Adipocyte (in vitro differentiated cells): Measurements from ENCODE around the gene DDR1.
"Not testable (repeated sequence)": the region's sequence is repeated elsewhere in the genome, so short reads cannot be mapped to it uniquely, and the experiment has no call there.

Source experiments
- DNase-seq: peaks from one replicate; pipeline ENCODE4 v3.0.0-alpha.2; 2015; ENCODE audit warnings: low read depth
- H3K27me3 ChIP-seq: replicated peaks from 2 replicates; pipeline ENCODE4 v1.7.0; 2013; ENCODE audit warnings: mild to moderate bottlenecking, low read length, moderate library complexity; ENCODE audit not compliant: control insufficient read depth, insufficient read depth
- H3K36me3 ChIP-seq: 2 replicates; pipeline ENCODE4 v1.7.0; 2013; ENCODE audit warnings: low read length, mild to moderate bottlenecking, moderate library complexity; ENCODE audit not compliant: control insufficient read depth, insufficient read depth, severe bottlenecking
- H3K4me1 ChIP-seq: 2 replicates; pipeline ENCODE4 v1.7.0; 2013; ENCODE audit warnings: mild to moderate bottlenecking, low read length, moderate library complexity; ENCODE audit not compliant: control insufficient read depth, insufficient read depth
- H3K4me3 ChIP-seq: 2 replicates; pipeline ENCODE4 v1.7.0; 2013; ENCODE audit warnings: mild to moderate bottlenecking, low read length, moderate library complexity
- H3K9ac ChIP-seq: 2 replicates; pipeline ENCODE4 v1.7.0; 2013; ENCODE audit warnings: mild to moderate bottlenecking, low read length, moderate library complexity
- H3K9me3 ChIP-seq: 2 replicates; pipeline ENCODE4 v1.7.0; 2013; ENCODE audit warnings: mild to moderate bottlenecking, low read length, moderate library complexity; ENCODE audit not compliant: control insufficient read depth

DDR1 gene

DNA sequence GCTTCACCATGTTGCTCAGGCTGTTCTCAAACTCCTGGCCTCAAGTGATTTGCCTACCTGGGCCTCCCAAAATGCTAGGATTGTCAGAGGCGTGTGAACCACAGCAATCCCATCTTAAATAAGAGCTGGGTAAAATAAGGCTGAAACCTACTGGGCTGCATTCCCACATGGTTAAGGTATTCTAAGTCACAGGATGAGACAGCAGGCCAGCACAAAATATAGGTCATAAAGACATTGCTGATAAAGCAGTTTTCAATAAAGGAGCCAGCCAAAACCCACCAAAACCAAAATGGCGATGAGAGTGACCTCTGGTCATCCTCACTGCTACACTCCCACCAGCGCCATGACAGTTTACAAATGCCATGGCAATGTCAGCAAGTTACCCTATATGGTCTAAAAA, 10.5 kb upstream of the DDR1 start:
- not testable (repeated sequence) for H3K9ac ChIP-seq, DNase-seq, H3K4me3 ChIP-seq, H3K27me3 ChIP-seq, H3K36me3 ChIP-seq
- Histone ChIP-seq H3K9me3 (peaks cover 42% of the 10 kb centered on the region), H3K4me1 (peaks cover 32% of the 10 kb centered on the region)

DNA sequence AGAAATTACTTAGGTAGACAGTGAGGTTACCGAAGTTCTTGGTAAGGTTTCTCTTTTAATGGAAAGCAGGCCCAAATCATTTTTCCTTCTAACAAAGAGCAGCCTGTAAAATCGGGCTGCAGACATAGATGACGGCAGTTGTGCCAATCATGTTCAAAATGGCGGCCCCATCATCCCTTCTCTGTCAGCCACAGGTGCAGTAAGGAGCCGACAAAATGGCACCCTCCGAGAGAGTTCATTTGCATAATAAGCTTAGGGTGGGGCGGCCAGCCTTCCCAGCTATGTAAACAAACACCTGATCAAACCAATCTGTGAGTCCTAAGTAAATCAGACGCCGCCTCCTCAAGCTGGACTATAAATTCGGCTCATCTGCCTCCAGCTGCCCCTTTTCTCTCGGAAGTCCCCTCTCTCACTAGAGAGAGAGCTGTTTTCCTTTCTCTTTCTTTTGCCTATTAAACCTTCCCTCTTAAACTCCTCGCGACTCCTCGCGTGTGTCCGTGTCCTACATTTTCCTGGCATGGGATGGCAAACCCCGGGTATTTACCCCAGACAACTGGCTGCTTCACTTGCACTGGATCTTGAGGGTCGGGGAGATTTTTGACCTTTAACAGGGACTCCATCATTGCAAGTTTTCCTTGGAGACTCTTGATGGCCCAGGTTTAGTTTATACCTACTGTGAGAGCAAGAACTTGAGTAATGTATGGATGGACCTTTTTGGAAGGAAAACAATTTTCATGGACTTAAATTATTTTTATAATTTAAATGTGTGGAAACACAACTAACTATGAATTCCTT, 8.9 kb upstream of the DDR1 start:
- H3K36me3 ChIP-seq = no peaks in the 10 kb centered on the region
- H3K4me3 ChIP-seq = no peak overlapping the region
- peaks cover 30% of the 10 kb centered on the region for H3K9me3 ChIP-seq
- DNase-seq = no peak
- no peaks in the 10 kb centered on the region for H3K27me3 ChIP-seq
- no peak overlapping the region for H3K9ac ChIP-seq
- H3K4me1 ChIP-seq = peaks cover 32% of the 10 kb centered on the region

GRCh38 chr6:30876039-30876730, 8.1 kb upstream of the DDR1 start:
- Histone ChIP-seq H3K27me3 (no peaks in the 10 kb centered on the region), H3K4me3 (no peak overlapping the region), H3K9me3 (peaks cover 23% of the 10 kb centered on the region), H3K36me3 (no peaks in the 10 kb centered on the region), H3K4me1 (peaks cover 32% of the 10 kb centered on the region), H3K9ac (no peak overlapping the region)
- DNase-seq = peak; percentile 67

DNA sequence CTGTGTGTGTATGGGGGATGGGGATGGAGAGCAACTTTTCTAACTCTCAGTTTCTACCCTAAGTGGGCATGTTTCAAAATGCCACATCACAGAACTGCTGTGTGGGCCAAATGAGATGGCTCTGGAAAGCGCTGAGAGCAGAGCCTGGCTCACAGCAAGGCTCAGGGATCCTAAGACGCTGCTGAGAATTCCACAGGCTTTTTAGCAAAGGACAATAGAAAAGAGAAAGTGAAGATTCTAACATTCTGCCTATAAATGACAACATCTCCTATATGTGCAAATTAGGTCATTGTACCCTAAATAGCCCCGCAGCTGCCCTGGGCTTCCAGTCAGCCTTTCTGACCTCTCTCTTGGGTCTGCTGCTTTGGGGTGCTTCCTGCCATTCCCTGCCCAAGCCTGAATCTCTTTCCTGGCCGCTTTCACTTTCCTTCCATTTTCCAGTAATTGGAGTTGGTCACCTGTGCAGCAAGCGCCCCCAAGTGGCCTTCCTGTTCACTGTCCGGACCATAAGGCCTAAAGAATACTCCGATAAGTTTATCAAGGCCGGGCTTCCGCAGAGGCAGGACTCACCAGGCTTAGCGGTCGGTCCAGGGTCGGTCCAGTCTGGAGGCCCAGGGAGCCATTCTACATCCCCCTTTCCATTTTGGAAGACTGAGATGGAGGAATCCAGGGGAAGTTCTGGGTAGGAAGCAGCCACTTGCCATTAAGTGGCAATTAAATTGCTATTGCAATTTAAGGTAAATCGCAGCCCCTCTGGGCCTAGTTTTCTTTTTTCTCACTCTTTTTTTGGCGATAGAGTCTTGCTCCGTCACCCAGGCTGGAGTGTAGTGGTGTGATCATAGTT, 6.7 kb upstream of the DDR1 start:
- no peaks in the 10 kb centered on the region for H3K27me3 ChIP-seq
- H3K4me3 ChIP-seq = peak overlapping the region; percentile 71
- H3K9me3 ChIP-seq = peaks cover 9% of the 10 kb centered on the region
- H3K9ac ChIP-seq = peak overlapping the region; percentile 80
- no peaks in the 10 kb centered on the region for H3K36me3 ChIP-seq
- DNase-seq = peak; percentile 97
- peaks cover 35% of the 10 kb centered on the region for H3K4me1 ChIP-seq

DNA sequence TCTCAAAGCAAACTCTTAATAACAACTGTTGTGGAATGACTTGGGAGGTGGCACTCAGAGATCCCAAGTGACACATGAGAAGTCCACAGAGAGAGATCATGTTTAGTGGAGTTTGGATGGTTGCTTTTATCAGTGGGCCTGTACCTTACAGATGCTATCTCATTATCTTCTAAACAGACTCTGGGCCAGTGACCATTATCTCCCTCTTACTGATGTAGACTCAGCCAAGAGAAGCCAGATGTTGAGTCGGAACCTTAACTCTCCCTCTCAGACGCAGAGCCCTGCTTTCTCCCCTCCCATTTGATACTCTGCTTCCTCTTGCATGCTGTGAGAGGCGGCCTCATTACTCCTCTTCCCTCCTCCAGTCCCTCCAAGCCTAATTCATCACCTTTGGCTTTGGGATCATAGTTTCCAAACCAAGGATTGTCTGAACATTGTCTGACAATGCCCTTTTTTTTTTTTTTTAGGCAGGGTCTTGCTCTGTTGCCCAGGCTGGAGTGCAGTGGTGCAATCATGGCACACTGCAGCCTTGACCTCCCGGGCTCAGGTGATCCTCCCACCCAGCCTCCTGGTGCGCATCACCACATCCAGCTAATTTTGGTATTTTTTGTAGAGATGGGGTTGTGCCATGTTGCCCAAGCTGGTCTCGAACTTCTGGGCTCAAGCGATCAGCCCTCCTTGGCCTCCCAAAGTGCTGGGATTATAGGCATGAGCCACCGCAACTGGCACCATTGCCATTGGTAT, 4.5 kb upstream of the DDR1 start:
- Histone ChIP-seq H3K9ac (no peak overlapping the region), H3K36me3 (no peaks in the 10 kb centered on the region), H3K4me1 (peaks cover 46% of the 10 kb centered on the region), H3K27me3 (no peaks in the 10 kb centered on the region), H3K9me3 (no peaks in the 10 kb centered on the region), H3K4me3 (no peak overlapping the region)
- no peak for DNase-seq

DNA sequence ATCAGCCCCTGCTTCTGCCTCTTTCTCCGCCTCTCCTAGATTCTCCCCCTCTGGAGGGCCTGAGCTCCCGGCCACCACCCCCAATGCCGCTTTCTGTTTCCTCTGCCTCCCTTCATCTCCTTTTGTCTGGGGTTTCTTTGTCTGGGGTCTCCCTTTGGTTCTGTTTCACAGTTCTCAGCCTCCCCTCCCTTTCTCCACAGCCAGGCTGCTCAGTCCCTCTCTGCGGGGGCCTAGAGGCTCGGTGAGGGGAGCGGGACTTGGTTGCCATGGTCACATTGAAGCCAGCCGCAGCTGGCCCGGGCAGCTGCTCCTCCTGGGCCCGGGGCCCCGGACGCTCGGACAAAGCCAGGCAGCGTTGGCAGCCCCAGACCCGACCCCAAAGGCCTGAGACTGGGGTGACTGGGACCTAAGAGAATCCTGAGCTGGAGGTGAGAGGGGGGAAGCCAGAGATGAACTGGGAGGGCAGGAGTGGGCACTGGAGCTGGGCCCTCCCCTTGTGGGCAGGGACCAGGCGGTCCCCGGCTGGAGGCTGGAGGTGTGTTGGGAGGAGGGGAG, 3.5 kb upstream of the DDR1 start:
- H3K36me3 ChIP-seq = no peaks in the 10 kb centered on the region
- H3K27me3 ChIP-seq = no peaks in the 10 kb centered on the region
- H3K9me3 ChIP-seq = no peaks in the 10 kb centered on the region
- peaks cover 53% of the 10 kb centered on the region for H3K4me1 ChIP-seq
- no peak overlapping the region for H3K9ac ChIP-seq
- no peak overlapping the region for H3K4me3 ChIP-seq
- no peak for DNase-seq

- Histone ChIP-seq H3K9me3 (no peaks in the 10 kb centered on the region), H3K4me1 (peaks cover 53% of the 10 kb centered on the region), H3K27me3 (no peaks in the 10 kb centered on the region), H3K36me3 (no peaks in the 10 kb centered on the region), H3K9ac (peak overlapping the region; percentile 23), H3K4me3 (no peak overlapping the region)
- DNase-seq = peak; percentile 22
Observed at GRCh38 chr6:30881392-30882203, 2.7 kb upstream of the DDR1 start.

GRCh38 chr6:30882204-30882758, 2.0 kb upstream of the DDR1 start:
- peak; percentile 63 for DNase-seq
- H3K27me3 ChIP-seq = no peaks in the 10 kb centered on the region
- H3K9ac ChIP-seq = peak overlapping the region; percentile 23
- H3K4me3 ChIP-seq = no peak overlapping the region
- H3K9me3 ChIP-seq = no peaks in the 10 kb centered on the region
- H3K36me3 ChIP-seq = no peaks in the 10 kb centered on the region
- H3K4me1 ChIP-seq = peaks cover 49% of the 10 kb centered on the region

DNA sequence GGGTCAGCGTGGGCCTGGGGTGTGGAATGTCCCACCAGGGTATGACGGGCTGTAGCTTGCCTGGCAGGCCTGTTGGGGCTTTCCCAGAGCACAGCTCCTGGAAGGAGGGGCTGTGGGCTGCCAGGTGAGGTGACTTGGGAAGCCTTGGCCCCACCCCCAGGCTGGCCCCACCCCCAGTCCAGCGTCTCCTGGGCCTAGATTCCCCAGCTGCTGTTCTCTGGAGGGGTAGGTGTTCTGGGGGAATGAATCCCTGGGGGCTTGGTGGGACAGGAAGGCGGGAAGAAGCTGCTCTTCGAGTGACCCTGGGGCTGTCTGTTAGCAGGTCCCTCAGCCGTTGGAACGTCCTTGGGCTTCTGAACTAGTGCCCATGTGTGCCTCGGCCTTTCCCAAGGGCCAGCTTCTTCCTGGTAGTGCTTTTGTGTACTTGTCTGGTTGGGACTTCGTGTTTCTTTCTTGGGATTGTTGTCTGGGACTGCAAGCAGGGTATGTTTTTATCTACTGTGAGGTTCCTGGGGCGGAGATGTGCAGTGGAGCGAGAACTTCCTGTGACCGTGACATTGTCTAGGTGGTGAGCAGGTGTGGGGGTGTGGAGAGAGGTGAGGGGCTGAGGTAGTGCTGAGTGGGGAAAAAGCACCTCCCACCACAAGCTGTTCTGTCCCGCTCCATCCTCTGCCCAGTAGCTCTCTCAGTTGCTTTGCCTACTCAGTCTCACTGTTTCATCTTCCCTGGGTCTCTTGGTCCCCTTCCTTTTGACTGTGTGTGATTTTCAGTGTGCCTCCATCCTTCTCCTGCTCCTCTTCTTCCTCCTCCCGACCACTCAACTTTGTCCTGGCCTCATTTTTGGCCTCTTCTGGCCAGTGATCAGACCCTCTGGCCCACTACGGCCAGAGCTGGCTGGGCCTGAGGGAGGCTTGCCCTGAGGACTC, 1.3 kb upstream of the DDR1 start:
- peaks cover 49% of the 10 kb centered on the region for H3K4me1 ChIP-seq
- H3K9me3 ChIP-seq = no peaks in the 10 kb centered on the region
- no peaks in the 10 kb centered on the region for H3K27me3 ChIP-seq
- DNase-seq = peak; percentile 17
- H3K9ac ChIP-seq = peak overlapping the region; percentile 42
- peak overlapping the region; percentile 31 for H3K4me3 ChIP-seq
- H3K36me3 ChIP-seq = no peaks in the 10 kb centered on the region
